NCI-H2227 (cell line): ENCODE measurements around the gene OVAAL.
A peak's percentile ranks its signal among the peaks of the same experiment; 100 is the strongest.

ENCODE experiments used
- DNase-seq: peaks from one replicate; lab custom pipeline; 2025; ENCODE audit not compliant: unreplicated experiment; lab: John Stamatoyannopoulos, UW

Gene OVAAL

DNA sequence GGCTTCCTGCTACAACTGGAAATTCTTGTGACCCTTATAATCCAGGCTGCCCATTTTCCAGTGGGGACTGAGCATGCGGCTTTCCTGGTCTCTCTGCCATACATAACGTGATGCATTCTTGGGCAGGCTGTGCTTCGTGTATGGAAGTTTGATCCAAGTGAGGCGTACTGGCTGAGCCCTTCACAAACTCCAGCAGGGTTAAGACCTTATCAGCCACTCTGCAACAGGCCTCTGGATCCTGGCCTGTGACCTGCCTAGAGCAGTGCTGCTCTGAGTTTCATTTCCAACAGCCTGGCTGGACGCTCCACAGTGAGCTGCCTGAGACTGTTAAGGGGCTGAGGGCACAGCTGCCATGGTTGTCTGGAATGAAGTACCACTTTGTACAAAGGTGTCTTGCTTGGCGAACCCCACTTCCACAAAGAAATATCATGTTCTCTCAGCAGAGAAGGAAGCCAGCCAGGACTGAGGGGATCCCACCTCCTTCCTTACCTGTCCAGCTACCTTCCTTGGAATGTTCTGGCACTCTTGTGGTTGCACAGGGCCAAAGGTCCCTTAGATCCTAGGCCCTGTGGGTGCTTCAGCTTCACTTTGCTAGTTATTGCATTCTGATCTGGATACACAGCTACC, 44.6 kb downstream of the OVAAL start:
- DNase-seq: no peak

DNA sequence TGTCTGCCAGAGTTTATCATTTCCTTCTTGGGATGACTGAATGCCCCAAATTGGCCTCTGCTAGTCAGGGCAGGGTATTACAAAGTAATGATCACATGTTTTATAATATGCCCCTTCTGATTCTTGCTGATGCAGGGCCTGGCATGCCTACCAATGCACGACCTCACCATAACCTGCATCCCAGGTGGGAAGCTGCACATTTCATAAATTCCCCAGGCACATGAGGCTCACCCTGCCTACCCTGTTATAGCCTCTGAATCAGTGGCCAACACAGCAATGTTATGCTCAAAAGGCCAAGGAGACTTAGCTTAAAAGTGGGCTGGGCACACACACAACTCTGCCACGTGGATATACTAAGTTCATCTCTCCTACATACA, 45.1 kb downstream of the OVAAL start:
- no peak for DNase-seq

GRCh38 chr1:180606155-180606554, 47.4 kb downstream of the OVAAL start:
- no peak for DNase-seq

DNA sequence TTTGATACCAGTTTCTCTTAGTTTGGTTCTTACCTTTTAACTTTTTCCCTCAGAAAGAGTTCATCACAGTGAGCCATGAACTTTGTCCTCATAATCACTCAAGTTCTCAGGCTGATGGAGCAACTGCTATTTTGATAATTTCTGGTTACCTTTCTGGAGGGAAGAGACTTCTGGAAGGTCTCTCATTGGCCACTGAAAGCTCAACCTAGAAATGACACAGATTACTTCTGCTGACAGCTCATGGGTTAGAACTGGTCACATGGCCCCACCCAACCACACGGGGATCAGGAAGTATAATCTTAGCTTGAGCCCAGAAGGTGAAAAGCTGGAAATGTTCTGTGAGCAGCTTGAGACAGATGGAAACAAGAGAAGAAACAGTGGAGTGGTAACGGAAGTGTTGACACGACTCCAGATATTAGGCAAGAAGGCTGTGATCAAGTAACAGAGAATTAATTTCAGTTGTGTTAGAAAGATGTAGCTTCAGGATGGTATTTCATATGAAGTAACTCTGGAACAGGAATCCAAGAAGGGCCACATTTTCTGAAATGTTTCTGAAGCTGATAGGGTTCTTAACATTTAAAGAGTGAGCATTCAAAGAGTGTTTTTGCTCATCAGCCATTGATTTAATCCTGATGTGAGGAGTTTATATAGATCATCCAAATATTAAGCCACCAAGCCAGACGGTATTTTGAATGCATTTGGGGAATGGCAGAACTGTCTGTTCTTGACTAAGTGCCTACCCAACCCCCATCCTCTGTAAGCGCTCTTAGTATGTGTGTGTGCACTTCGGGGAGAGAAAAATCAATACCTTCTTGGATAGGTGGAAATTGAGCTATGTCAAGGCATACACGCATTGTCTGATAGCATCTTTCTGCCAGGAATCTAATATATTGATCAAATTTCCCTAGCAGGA, 51.1 kb downstream of the OVAAL start:
- peak; percentile 48 for DNase-seq

DNA sequence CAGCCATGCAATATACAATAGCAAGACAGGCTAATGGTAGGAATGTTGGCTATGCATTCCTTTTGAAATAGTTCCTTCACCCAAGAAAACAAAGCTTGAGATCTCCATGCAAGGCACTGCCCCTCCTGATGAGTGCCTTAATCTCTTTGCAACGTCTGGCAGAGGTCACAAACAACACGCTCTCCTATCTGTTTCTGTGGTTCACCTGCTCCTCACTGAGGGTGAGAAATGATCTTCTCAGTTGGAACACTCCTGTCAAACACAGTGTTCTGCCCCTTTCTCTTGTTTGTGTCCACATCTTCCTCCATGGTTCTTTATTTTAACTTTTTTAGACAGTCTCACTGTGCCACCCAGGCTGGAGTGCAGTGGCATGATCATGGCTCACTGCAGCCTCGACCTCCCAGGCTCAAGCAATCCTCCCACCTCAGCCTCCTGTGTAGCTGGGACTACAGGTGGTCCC, 51.8 kb downstream of the OVAAL start:
- DNase-seq: no peak

DNA sequence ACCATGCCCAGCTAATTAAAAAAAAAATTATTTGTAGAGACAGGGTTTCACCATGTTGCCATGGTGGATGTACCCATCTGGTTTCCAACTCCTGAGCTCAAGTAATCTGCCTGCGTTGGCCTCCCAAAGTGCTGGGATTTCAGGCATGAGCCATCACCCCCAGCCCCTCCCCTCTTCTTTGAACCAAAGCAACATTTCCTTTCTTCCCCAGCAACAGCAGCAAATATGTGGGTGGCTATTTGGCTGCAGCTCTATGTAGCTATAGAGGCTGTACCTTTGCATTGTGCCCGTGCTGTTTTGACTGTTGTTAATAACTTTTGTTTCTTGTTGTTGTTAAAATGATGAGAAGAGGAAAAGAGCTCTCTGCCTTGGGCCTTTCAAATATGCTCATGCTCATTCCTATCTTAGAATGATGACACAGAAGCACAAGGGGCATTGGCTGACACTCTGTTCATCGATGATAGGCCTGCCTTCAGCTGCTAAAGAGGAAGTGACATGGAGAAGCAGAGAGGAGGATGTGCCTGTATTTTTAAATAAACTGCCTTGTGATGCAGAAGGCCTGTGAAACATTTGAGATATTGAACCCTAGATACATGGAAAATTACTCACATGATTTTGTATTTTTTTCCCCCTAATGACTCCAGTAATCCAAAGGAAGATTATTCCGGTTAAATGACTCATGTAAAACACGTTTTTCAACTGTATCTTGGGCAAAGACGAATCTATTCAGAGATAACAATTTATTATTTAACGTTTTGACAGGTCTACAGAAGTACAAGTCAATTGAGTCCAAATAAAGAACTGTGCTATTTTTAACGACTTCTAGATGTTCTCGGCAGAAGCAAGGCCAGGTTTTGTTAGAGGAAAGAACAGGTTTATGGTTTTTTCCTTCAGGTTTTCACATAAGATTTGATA, 52.5 kb downstream of the OVAAL start:
- peak; percentile 65 for DNase-seq

GRCh38 chr1:180612632-180613031, 53.9 kb downstream of the OVAAL start:
- DNase-seq: no peak

DNA sequence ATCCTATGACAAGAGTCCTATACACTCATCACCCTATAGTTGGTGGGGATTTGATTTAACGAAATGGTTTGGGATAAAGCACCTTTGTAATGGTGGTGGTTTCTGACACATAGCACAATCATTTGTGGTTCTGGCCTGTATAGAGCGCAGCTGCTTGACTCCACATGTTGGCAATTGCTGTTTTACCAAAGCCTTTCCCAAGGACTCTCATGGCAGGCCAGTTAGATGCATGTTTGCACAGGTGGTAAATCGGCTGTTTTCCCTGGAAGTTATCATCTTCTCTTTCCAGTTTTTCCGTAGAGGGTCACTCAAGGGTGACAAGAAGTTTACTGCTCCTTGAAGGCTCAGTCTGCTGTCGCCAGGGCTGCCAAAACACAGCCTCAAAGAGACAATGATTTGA, 56.0 kb downstream of the OVAAL start:
- DNase-seq: peak; percentile 29

DNA sequence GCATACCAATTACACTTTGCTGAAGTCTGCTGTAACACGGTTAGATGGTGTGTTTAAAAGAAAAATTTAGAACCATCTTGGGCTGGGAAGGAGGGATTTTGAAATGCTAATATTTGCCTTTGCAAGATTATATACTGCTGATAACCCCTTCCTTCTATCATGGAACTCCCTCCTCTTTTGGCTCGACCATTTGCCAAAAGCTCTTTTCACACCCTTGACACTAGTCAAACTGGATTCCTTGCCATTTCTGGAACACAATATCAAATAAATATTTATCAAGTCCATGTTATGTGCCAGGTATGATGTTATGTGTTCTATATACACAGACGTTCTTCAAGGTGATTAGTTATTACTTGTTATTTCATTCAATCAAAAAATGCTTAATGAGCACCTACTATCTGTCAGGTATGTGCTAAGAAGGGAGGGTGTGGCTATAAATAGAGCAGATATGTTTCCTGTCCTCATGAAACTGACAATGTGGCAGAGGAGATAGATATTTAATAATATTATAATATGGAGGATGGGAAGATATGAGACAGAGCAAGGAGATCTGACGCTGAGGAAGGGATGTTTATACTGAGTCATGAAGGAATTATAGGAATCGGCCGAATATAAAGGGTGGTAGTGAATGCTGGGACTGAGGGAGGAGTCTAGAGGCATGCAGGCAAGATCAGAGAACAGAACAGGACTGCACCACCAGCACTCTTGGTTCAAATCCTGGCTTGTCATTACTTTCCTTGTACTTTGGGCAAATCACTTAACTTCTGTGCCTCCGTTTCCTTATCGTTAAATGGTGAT, 56.9 kb downstream of the OVAAL start:
- no peak for DNase-seq
